A172 (cell line): ENCODE data around the gene MAP3K13. TPM values are rescaled to one million over a fixed set of nuclear protein-coding genes. Genes with fewer than 3 reads are reported as not detected.
A peak's percentile ranks its signal among the peaks of the same experiment; 100 is the strongest.

Experiments
- DNase-seq: peaks from one replicate; pipeline ENCODE4 v3.0.0-alpha.2; 2015; ENCODE audit warnings: low spot score
- total RNA-seq: library from RNA; depleted of rRNA; stranded (reverse); fragments of >200 nt; shearing (Covaris generic); gene quantifications from 2 replicates; pipeline ENCODE4 v1.2.3, GENCODE V29; 2014; rRNA removed

The MAP3K13 gene
- total RNA-seq, 1 experiment from 2014 or later = 24.6 TPM

- no peak for DNase-seq
Measured at GRCh38 chr3:185507883-185508282, 144.9 kb downstream of the MAP3K13 start.

- DNase-seq = no peak
Measured at GRCh38 chr3:185508335-185508991, 145.5 kb downstream of the MAP3K13 start.

GRCh38 chr3:185511711-185512110 is 148.8 kb downstream of the MAP3K13 start:
- DNase-seq = no peak

- DNase-seq = no peak
Measured at GRCh38 chr3:185517387-185518130, 154.6 kb downstream of the MAP3K13 start.

GRCh38 chr3:185519021-185519420 is 156.1 kb downstream of the MAP3K13 start:
- DNase-seq = no peak

- DNase-seq = no peak
Measured at GRCh38 chr3:185521349-185522138, 158.6 kb downstream of the MAP3K13 start.

GRCh38 chr3:185526349-185526951 is 163.5 kb downstream of the MAP3K13 start:
- DNase-seq = no peak

GRCh38 chr3:185527364-185527763 is 164.4 kb downstream of the MAP3K13 start:
- DNase-seq = peak; percentile 47

GRCh38 chr3:185528532-185528931 is 165.6 kb downstream of the MAP3K13 start:
- DNase-seq = no peak

- DNase-seq = no peak
Measured at GRCh38 chr3:185530856-185531255, 167.9 kb downstream of the MAP3K13 start.

- DNase-seq = no peak
Measured at GRCh38 chr3:185532901-185533300, 170.0 kb downstream of the MAP3K13 start.

- DNase-seq = no peak
Measured at GRCh38 chr3:185534511-185534910, 171.6 kb downstream of the MAP3K13 start.

GRCh38 chr3:185537369-185537970 is 174.5 kb downstream of the MAP3K13 start:
- peak; percentile 99 for DNase-seq

Other genes with a start within 250 kb of the MAP3K13 start
- 2.1 and 2.4 TPM in 2 replicates for gene C3orf70, start 210.1 kb upstream of the MAP3K13 start, total RNA-seq
- 2.3 and 10.2 TPM in 2 replicates for gene EHHADH, start 109.1 kb upstream of the MAP3K13 start, total RNA-seq
- 11.0 and 13.2 TPM in 2 replicates for gene TMEM41A, start 135.9 kb downstream of the MAP3K13 start, total RNA-seq
- gene LIPH, start 189.5 kb downstream of the MAP3K13 start, total RNA-seq = 0.52 and 0.86 TPM in 2 replicates
- gene SENP2, start 223.2 kb downstream of the MAP3K13 start, total RNA-seq = 50.9 and 52.3 TPM in 2 replicates